ENCODE results near the gene DPH6. TPM values are rescaled to one million over a fixed set of nuclear protein-coding genes. Genes with fewer than 3 reads are reported as not detected.

The DPH6 gene
- total and polyA plus RNA-seq, 3 experiments from 2014 or later = 9.6 to 17.0 (median 11.4) TPM

GRCh38 chr15:35491173-35491572, 54.8 kb downstream of the DPH6 start:
- Histone ChIP-seq H3K4me3 (ENCODE audit: low read length) (no peak overlapping the region), H3K9me3 (ENCODE audit: low read length) (no peaks in the 10 kb centered on the region), H3K27me3 (ENCODE audit: insufficient read depth, low read length, poor library complexity, severe bottlenecking) (no peaks in the 10 kb centered on the region), H3K4me1 (ENCODE audit: insufficient read depth, low read length) (no peaks in the 10 kb centered on the region), H3K36me3 (ENCODE audit: insufficient read depth, low read length) (no peaks in the 10 kb centered on the region), H3K27ac (ENCODE audit: low read depth, low read length) (no peak overlapping the region)
- DNase-seq = no peak
- ChIA-PET POLR2A (no interaction called here), CTCF (no interaction called here)
- peaks cover 15 to 38% (median 25%) of the 10 kb centered on the region in 3 donors for H3K36me3 Mint-ChIP-seq
- H3K4me3 Mint-ChIP-seq = no peak overlapping the region
- H3K9me3 Mint-ChIP-seq = peaks cover 15 to 28% (median 18%) of the 10 kb centered on the region in 5 donors
- no peak overlapping the region for H3K27ac Mint-ChIP-seq
- H3K4me1 Mint-ChIP-seq = peaks cover 0 to 2% (median 0%) of the 10 kb centered on the region in 3 donors
- no peaks in the 10 kb centered on the region for H3K27me3 Mint-ChIP-seq

- Histone ChIP-seq H3K27me3 (ENCODE audit: insufficient read depth, low read length, poor library complexity, severe bottlenecking) (no peaks in the 10 kb centered on the region), H3K27ac (ENCODE audit: low read depth, low read length) (no peak overlapping the region), H3K9me3 (ENCODE audit: low read length) (no peaks in the 10 kb centered on the region), H3K4me1 (ENCODE audit: insufficient read depth, low read length) (no peaks in the 10 kb centered on the region), H3K36me3 (ENCODE audit: insufficient read depth, low read length) (no peaks in the 10 kb centered on the region), H3K4me3 (ENCODE audit: low read length) (no peak overlapping the region)
- no peak overlapping the region for H3K4me3 Mint-ChIP-seq
- H3K27ac Mint-ChIP-seq = no peak overlapping the region
- no peaks in the 10 kb centered on the region for H3K27me3 Mint-ChIP-seq
- H3K4me1 Mint-ChIP-seq = peaks cover 0 to under 1% (median 0%) of the 10 kb centered on the region in 3 donors
- no peak for DNase-seq
- peaks cover 19 to 33% (median 23%) of the 10 kb centered on the region in 5 donors for H3K9me3 Mint-ChIP-seq
- ChIA-PET CTCF (no interaction called here), POLR2A (no interaction called here)
- peaks cover 20 to 45% (median 32%) of the 10 kb centered on the region in 3 donors for H3K36me3 Mint-ChIP-seq
These were observed 55.5 kb downstream of the DPH6 start for GRCh38 chr15:35490511-35490910.

- H3K27me3 Mint-ChIP-seq = no peaks in the 10 kb centered on the region
- Histone ChIP-seq H3K27me3 (ENCODE audit: insufficient read depth, low read length, poor library complexity, severe bottlenecking) (no peaks in the 10 kb centered on the region), H3K4me3 (ENCODE audit: low read length) (no peak overlapping the region), H3K27ac (ENCODE audit: low read depth, low read length) (no peak overlapping the region), H3K4me1 (ENCODE audit: insufficient read depth, low read length) (no peaks in the 10 kb centered on the region), H3K36me3 (ENCODE audit: insufficient read depth, low read length) (no peaks in the 10 kb centered on the region), H3K9me3 (ENCODE audit: low read length) (no peaks in the 10 kb centered on the region)
- no peak overlapping the region for H3K27ac Mint-ChIP-seq
- peaks cover 19 to 33% (median 23%) of the 10 kb centered on the region in 5 donors for H3K9me3 Mint-ChIP-seq
- no peak overlapping the region for H3K4me3 Mint-ChIP-seq
- POLR2A ChIA-PET = no interaction called here
- H3K4me1 Mint-ChIP-seq = no peaks in the 10 kb centered on the region
- H3K36me3 Mint-ChIP-seq = peaks cover 27 to 64% (median 36%) of the 10 kb centered on the region in 3 donors
- DNase-seq = no peak
- CTCF ChIA-PET = no interaction called here
These were observed 58.5 kb downstream of the DPH6 start for GRCh38 chr15:35487417-35487816.

GRCh38 chr15:35486296-35486695, 59.7 kb downstream of the DPH6 start:
- ChIA-PET POLR2A (no interaction called here), CTCF (no interaction called here)
- peaks cover 27 to 64% (median 36%) of the 10 kb centered on the region in 3 donors for H3K36me3 Mint-ChIP-seq

GRCh38 chr15:35485411-35485810, 60.6 kb downstream of the DPH6 start:
- ChIA-PET POLR2A (no interaction called here), CTCF (no interaction called here)
- DNase-seq = no peak
- H3K4me1 ChIP-seq (ENCODE audit: insufficient read depth, low read length) = no peaks in the 10 kb centered on the region
- H3K36me3 Mint-ChIP-seq = peaks cover 23 to 57% (median 32%) of the 10 kb centered on the region in 3 donors
- H3K27me3 ChIP-seq (ENCODE audit: insufficient read depth, low read length, poor library complexity, severe bottlenecking) = no peaks in the 10 kb centered on the region
- H3K4me3 ChIP-seq (ENCODE audit: low read length) = no peak overlapping the region
- peaks cover 10 to 14% (median 13%) of the 10 kb centered on the region in 3 donors for H3K4me1 Mint-ChIP-seq
- no peaks in the 10 kb centered on the region for H3K9me3 ChIP-seq (ENCODE audit: low read length)
- no peaks in the 10 kb centered on the region for H3K27me3 Mint-ChIP-seq
- no peak overlapping the region for H3K27ac Mint-ChIP-seq
- no peaks in the 10 kb centered on the region for H3K36me3 ChIP-seq (ENCODE audit: insufficient read depth, low read length)
- no peak overlapping the region for H3K27ac ChIP-seq (ENCODE audit: low read depth, low read length)
- no peak overlapping the region for H3K4me3 Mint-ChIP-seq
- H3K9me3 Mint-ChIP-seq = peaks cover 19 to 33% (median 23%) of the 10 kb centered on the region in 5 donors

More at GRCh38 chr15:35486296-35486695, 59.7 kb downstream of the DPH6 start:
- Histone ChIP-seq H3K27ac (ENCODE audit: low read depth, low read length) (no peak overlapping the region), H3K4me3 (ENCODE audit: low read length) (no peak overlapping the region), H3K27me3 (ENCODE audit: insufficient read depth, low read length, poor library complexity, severe bottlenecking) (no peaks in the 10 kb centered on the region), H3K9me3 (ENCODE audit: low read length) (no peaks in the 10 kb centered on the region), H3K36me3 (ENCODE audit: insufficient read depth, low read length) (no peaks in the 10 kb centered on the region), H3K4me1 (ENCODE audit: insufficient read depth, low read length) (no peaks in the 10 kb centered on the region)
- H3K9me3 Mint-ChIP-seq = peaks cover 19 to 33% (median 23%) of the 10 kb centered on the region in 5 donors
- no peak for DNase-seq
- no peaks in the 10 kb centered on the region for H3K27me3 Mint-ChIP-seq
- H3K4me1 Mint-ChIP-seq = peaks cover 7 to 10% (median 9%) of the 10 kb centered on the region in 3 donors
- no peak overlapping the region for H3K4me3 Mint-ChIP-seq
- no peak overlapping the region for H3K27ac Mint-ChIP-seq

- DNase-seq = no peak
- Histone ChIP-seq H3K4me3 (ENCODE audit: low read length) (no peak overlapping the region), H3K9me3 (ENCODE audit: low read length) (no peaks in the 10 kb centered on the region), H3K27me3 (ENCODE audit: insufficient read depth, low read length, poor library complexity, severe bottlenecking) (no peaks in the 10 kb centered on the region), H3K27ac (ENCODE audit: low read depth, low read length) (no peak overlapping the region), H3K4me1 (ENCODE audit: insufficient read depth, low read length) (no peaks in the 10 kb centered on the region), H3K36me3 (ENCODE audit: insufficient read depth, low read length) (no peaks in the 10 kb centered on the region)
- CTCF ChIA-PET = no interaction called here
- Mint-ChIP-seq H3K36me3 (peaks cover 24 to 52% (median 31%) of the 10 kb centered on the region in 3 donors), H3K4me3 (no peak overlapping the region), H3K27ac (no peak overlapping the region), H3K9me3 (peaks cover 19 to 29% (median 23%) of the 10 kb centered on the region in 5 donors), H3K27me3 (no peaks in the 10 kb centered on the region), H3K4me1 (peaks cover 10 to 14% (median 13%) of the 10 kb centered on the region in 3 donors)
- POLR2A ChIA-PET = no interaction called here
These were observed 61.6 kb downstream of the DPH6 start for GRCh38 chr15:35484231-35484945.

GRCh38 chr15:35481992-35482391, 64.0 kb downstream of the DPH6 start:
- Histone ChIP-seq H3K9me3 (ENCODE audit: low read length) (no peaks in the 10 kb centered on the region), H3K4me3 (ENCODE audit: low read length) (no peak overlapping the region), H3K27ac (ENCODE audit: low read depth, low read length) (no peak overlapping the region), H3K36me3 (ENCODE audit: insufficient read depth, low read length) (no peaks in the 10 kb centered on the region), H3K4me1 (ENCODE audit: insufficient read depth, low read length) (no peaks in the 10 kb centered on the region), H3K27me3 (ENCODE audit: insufficient read depth, low read length, poor library complexity, severe bottlenecking) (no peaks in the 10 kb centered on the region)
- Mint-ChIP-seq H3K36me3 (peaks cover 16 to 32% (median 17%) of the 10 kb centered on the region in 3 donors), H3K27ac (no peak overlapping the region), H3K4me1 (peaks cover 10 to 14% (median 13%) of the 10 kb centered on the region in 3 donors), H3K9me3 (peaks cover 8 to 11% (median 10%) of the 10 kb centered on the region in 5 donors), H3K27me3 (no peaks in the 10 kb centered on the region), H3K4me3 (no peak overlapping the region)
- CTCF ChIA-PET = no interaction called here
- DNase-seq = no peak
- POLR2A ChIA-PET = no interaction called here

- DNase-seq = no peak
- Histone ChIP-seq H3K4me3 (ENCODE audit: low read length) (no peak overlapping the region), H3K9me3 (ENCODE audit: low read length) (no peaks in the 10 kb centered on the region), H3K36me3 (ENCODE audit: insufficient read depth, low read length) (no peaks in the 10 kb centered on the region), H3K27ac (ENCODE audit: low read depth, low read length) (no peak overlapping the region), H3K4me1 (ENCODE audit: insufficient read depth, low read length) (no peaks in the 10 kb centered on the region), H3K27me3 (ENCODE audit: insufficient read depth, low read length, poor library complexity, severe bottlenecking) (no peaks in the 10 kb centered on the region)
- Mint-ChIP-seq H3K4me1 (peaks cover 10 to 14% (median 13%) of the 10 kb centered on the region in 3 donors), H3K4me3 (no peak overlapping the region), H3K9me3 (peaks cover 3 to 4% (median 3%) of the 10 kb centered on the region in 5 donors), H3K36me3 (peaks cover 9 to 25% (median 12%) of the 10 kb centered on the region in 3 donors), H3K27ac (peak overlapping the region in 1 of 8 donors; percentile 24), H3K27me3 (no peaks in the 10 kb centered on the region)
- CTCF ChIA-PET = no interaction called here
- POLR2A ChIA-PET = no interaction called here
These were observed 64.9 kb downstream of the DPH6 start for GRCh38 chr15:35481064-35481463.

All from CD8-positive, alpha-beta memory T cell (primary cell).